ENCODE measurements around the gene MACIR. TPM values are rescaled to one million over a fixed set of nuclear protein-coding genes. Genes with fewer than 3 reads are reported as not detected.
A peak's percentile ranks its signal among the peaks of the same experiment; 100 is the strongest.

MACIR gene
- total and polyA plus RNA-seq, 9 of the 15 experiments (the other 6 are each of a cell fraction or from before 2014, with no cell fraction given) = 1.4 to 11.6 (median 9.4) TPM

DNA sequence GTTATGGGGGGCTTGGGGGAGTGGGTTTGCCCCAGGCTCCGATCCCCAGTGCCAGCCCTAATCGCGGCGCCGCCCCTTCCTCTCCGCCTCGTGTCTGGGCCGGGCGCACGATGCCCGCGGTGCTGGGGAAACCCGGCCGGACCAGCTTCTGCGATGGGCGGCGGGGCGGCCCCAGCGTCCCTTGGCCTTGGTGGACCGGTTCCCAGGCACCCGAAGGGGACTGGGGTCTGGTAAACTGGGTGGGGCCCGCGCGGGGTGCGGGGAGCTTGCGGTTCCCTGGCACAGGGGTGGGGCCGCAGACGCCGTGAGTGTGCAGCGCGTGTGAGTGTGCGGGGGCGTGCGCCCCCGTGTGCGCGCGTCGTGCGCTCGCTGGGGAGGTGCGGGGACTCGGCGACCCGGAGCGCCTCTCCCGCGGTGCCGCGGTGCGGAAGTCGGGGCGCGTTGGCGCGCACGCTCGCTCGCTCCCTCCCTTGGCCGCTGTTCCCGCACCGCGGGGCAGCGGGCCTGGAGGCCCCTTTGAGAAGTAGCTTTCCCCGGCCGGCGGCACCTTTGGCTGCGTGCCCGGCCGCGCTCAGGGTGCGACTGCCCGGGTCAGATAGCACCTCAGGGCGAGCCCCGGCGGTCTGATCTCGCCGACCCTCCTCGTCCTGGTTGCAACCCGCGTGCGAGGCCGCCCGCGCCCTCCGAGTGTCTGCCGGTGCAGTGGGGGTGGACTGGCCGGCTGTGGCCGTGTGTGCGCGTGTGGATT, 568 bp downstream of the MACIR start (continued):
- 0 out of 2 replicates have a peak, but pooled peaks have one; percentile 12 for TF ChIP-seq SP1 (CRISPR knock-in tag; IDR thresholded peaks at IDR 0.05)
- peak; percentile 52 for TF ChIP-seq FUS (optimal IDR thresholded peaks at IDR 0.05; ENCODE audit: low read depth, low read length)
- peak; percentile 35; the same call in 1 of the 2 replicates for TF ChIP-seq CBFA2T2 (conservative IDR thresholded peaks at IDR 0.05)
- no peak for TF ChIP-seq ZNF212 (CRISPR knock-in tag; IDR thresholded peaks at IDR 0.05)
- TF ChIP-seq TAL1 (IDR thresholded peaks at IDR 0.05) = peak; percentile 8; the same call in 1 of the 2 replicates
- no peak for TF ChIP-seq ZNF778 (CRISPR knock-in tag; IDR thresholded peaks at IDR 0.05)
- TF ChIP-seq ZKSCAN3 (CRISPR knock-in tag; IDR thresholded peaks at IDR 0.05) = no peak
- TF ChIP-seq, protein P1, sequence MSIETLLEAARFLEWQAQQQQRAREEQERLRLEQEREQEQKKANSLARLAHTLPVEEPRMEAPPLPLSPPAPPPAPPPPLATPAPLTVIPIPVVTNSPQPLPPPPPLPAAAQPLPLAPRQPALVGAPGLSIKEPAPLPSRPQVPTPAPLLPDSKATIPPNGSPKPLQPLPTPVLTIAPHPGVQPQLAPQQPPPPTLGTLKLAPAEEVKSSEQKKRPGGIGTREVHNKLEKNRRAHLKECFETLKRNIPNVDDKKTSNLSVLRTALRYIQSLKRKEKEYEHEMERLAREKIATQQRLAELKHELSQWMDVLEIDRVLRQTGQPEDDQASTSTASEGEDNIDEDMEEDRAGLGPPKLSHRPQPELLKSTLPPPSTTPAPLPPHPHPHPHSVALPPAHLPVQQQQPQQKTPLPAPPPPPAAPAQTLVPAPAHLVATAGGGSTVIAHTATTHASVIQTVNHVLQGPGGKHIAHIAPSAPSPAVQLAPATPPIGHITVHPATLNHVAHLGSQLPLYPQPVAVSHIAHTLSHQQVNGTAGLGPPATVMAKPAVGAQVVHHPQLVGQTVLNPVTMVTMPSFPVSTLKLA (conservative IDR thresholded peaks at IDR 0.05) = peak; percentile 51 to 64
- peak; percentile 81 for TF ChIP-seq POLR2G (IDR thresholded peaks at IDR 0.05; ENCODE audit: low read depth, low read length)
- TF ChIP-seq ZNF175 (CRISPR knock-in tag; IDR thresholded peaks at IDR 0.05; ENCODE audit: low read depth) = no peak
- 0 out of 4 replicates have a peak, but pooled peaks of 1 of the 2 experiments have one; percentile 25 for TF ChIP-seq TBL1XR1 (IDR thresholded peaks at IDR 0.05; ENCODE audit: low read length in 2 of 2)
- peak; percentile 39; the same call in 1 of the 2 replicates for TF ChIP-seq RNF2 (IDR thresholded peaks at IDR 0.05)
- TF ChIP-seq TCF3 (CRISPR knock-in tag; IDR thresholded peaks at IDR 0.05) = peak; percentile 47
- TF ChIP-seq SIN3A (IDR thresholded peaks at IDR 0.05; ENCODE audit: borderline replicate concordance in 2 of 2, control insufficient read depth in 1 of 2, low read depth in 2 of 2, low read length in 2 of 2) = no peak
- peak; percentile 93 for TF ChIP-seq HDAC6 (IDR thresholded peaks at IDR 0.05; ENCODE audit: low read depth, low read length)
- TF ChIP-seq SNRNP70 (optimal IDR thresholded peaks at IDR 0.05; ENCODE audit: low read depth, low read length) = no peak
- TF ChIP-seq, protein P2, sequence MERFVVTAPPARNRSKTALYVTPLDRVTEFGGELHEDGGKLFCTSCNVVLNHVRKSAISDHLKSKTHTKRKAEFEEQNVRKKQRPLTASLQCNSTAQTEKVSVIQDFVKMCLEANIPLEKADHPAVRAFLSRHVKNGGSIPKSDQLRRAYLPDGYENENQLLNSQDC (CRISPR knock-in tag; IDR thresholded peaks at IDR 0.05) = no peak
- TF ChIP-seq SMAD1 (IDR thresholded peaks at IDR 0.05; ENCODE audit: low read depth, low read length, partially characterized antibody) = no peak
- no peak for TF ChIP-seq ZFP30 (CRISPR knock-in tag; IDR thresholded peaks at IDR 0.05; ENCODE audit: borderline replicate concordance)
- TF ChIP-seq TCF7 (IDR thresholded peaks at IDR 0.05; ENCODE audit: borderline replicate concordance) = no peak
- peak; percentile 58; the same call in 1 of the 2 replicates for TF ChIP-seq SAFB (IDR thresholded peaks at IDR 0.05; ENCODE audit: borderline replicate concordance, low read depth, low read length)
- TF ChIP-seq, protein P3, sequence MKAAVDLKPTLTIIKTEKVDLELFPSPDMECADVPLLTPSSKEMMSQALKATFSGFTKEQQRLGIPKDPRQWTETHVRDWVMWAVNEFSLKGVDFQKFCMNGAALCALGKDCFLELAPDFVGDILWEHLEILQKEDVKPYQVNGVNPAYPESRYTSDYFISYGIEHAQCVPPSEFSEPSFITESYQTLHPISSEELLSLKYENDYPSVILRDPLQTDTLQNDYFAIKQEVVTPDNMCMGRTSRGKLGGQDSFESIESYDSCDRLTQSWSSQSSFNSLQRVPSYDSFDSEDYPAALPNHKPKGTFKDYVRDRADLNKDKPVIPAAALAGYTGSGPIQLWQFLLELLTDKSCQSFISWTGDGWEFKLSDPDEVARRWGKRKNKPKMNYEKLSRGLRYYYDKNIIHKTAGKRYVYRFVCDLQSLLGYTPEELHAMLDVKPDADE (conservative IDR thresholded peaks at IDR 0.05; ENCODE audit: control insufficient read depth, low read depth, low read length) = peak; percentile 63; the same call in 1 of the 2 replicates
- 0 out of 2 replicates have a peak, but pooled peaks have one; percentile 38 for TF ChIP-seq ZC3H4 (CRISPR knock-in tag; IDR thresholded peaks at IDR 0.05; ENCODE audit: borderline replicate concordance)
- TF ChIP-seq HCFC1 (IDR thresholded peaks at IDR 0.05; ENCODE audit: low read depth, low read length) = peak; percentile 22; the same call in 1 of the 2 replicates
- peak; percentile 51; the same call in 1 of the 2 replicates for TF ChIP-seq MBD2 (IDR thresholded peaks at IDR 0.05; ENCODE audit: borderline replicate concordance, low read depth)
